NCI-H1105 (cell line): ENCODE results near the gene PCSK5.

Source experiments
- DNase-seq: peaks from one replicate; lab custom pipeline; 2025; lab: John Stamatoyannopoulos, UW

PCSK5 gene

GRCh38 chr9:76138360-76138759, 247.9 kb downstream of the PCSK5 start:
- DNase-seq, result no peak

- DNase-seq, result no peak
These were observed 253.4 kb downstream of the PCSK5 start for GRCh38 chr9:76143834-76144233.

GRCh38 chr9:76150013-76150412, 259.5 kb downstream of the PCSK5 start:
- DNase-seq, result no peak

- no peak for DNase-seq
These were observed 260.8 kb downstream of the PCSK5 start for GRCh38 chr9:76151267-76151666.

- no peak for DNase-seq
These were observed 262.9 kb downstream of the PCSK5 start for GRCh38 chr9:76153339-76153738.

- DNase-seq, result no peak
These were observed 263.6 kb downstream of the PCSK5 start for GRCh38 chr9:76153902-76154629.

- DNase-seq, result no peak
These were observed 264.9 kb downstream of the PCSK5 start for GRCh38 chr9:76155361-76155760.

- no peak for DNase-seq
These were observed 268.2 kb downstream of the PCSK5 start for GRCh38 chr9:76158713-76159112.

- no peak for DNase-seq
These were observed 268.9 kb downstream of the PCSK5 start for GRCh38 chr9:76159293-76159926.

GRCh38 chr9:76161106-76161505, 270.6 kb downstream of the PCSK5 start:
- DNase-seq, result no peak

GRCh38 chr9:76161541-76161940, 271.1 kb downstream of the PCSK5 start:
- DNase-seq, result no peak

GRCh38 chr9:76162086-76162730, 271.7 kb downstream of the PCSK5 start:
- DNase-seq, result no peak

GRCh38 chr9:76162751-76163500, 272.5 kb downstream of the PCSK5 start:
- DNase-seq, result no peak

GRCh38 chr9:76166526-76166925, 276.1 kb downstream of the PCSK5 start:
- no peak for DNase-seq

GRCh38 chr9:76176171-76176570, 285.7 kb downstream of the PCSK5 start:
- DNase-seq, result no peak

- no peak for DNase-seq
These were observed 287.5 kb downstream of the PCSK5 start for GRCh38 chr9:76177931-76178330.

- DNase-seq, result no peak
These were observed 290.1 kb downstream of the PCSK5 start for GRCh38 chr9:76180541-76180940.

GRCh38 chr9:76181020-76181641, 290.7 kb downstream of the PCSK5 start:
- no peak for DNase-seq

- no peak for DNase-seq
These were observed 291.3 kb downstream of the PCSK5 start for GRCh38 chr9:76181781-76182180.

- DNase-seq, result no peak
These were observed 295.0 kb downstream of the PCSK5 start for GRCh38 chr9:76185432-76185831.

- no peak for DNase-seq
These were observed 297.8 kb downstream of the PCSK5 start for GRCh38 chr9:76188286-76188685.

GRCh38 chr9:76188905-76189304, 298.4 kb downstream of the PCSK5 start:
- no peak for DNase-seq
